H1 (cell line): ENCODE data around the gene DUSP10. TPM values are rescaled to one million over a fixed set of nuclear protein-coding genes. Genes with fewer than 3 reads are reported as not detected.

ENCODE experiments used
- BCL11A ChIP-seq, 2 experiments: IDR thresholded peaks; one replicate each; pipeline ENCODE4 v1.6.1; 2011; ENCODE audit warnings: low read depth in 2 of 2, low read length in 2 of 2, mild to moderate bottlenecking in 2 of 2
- CBX8 ChIP-seq: fragments of 300-800, 300-1000 bp; sonication (generic); IDR thresholded peaks from 2 replicates; pipeline ENCODE4 v1.7.1; 2016; ENCODE audit warnings: low read depth, low read length, borderline replicate concordance
- GTF2F1 ChIP-seq: IDR thresholded peaks from 2 replicates; pipeline ENCODE4 v1.6.1; 2012; ENCODE audit warnings: low read depth, low read length, improper control_type of control experiment, borderline replicate concordance
- RBBP5 ChIP-seq: IDR thresholded peaks from 2 replicates; pipeline ENCODE4 v1.7.1; 2012; ENCODE audit warnings: low read depth, mild to moderate bottlenecking, inconsistent platforms, low read length, moderate library complexity, borderline replicate concordance
- RFX5 ChIP-seq: IDR thresholded peaks from 2 replicates; pipeline ENCODE4 v1.6.1; 2011; ENCODE audit warnings: low read depth, low read length, improper control_type of control experiment, borderline replicate concordance
- ZNF274 ChIP-seq: IDR thresholded peaks from 2 replicates; pipeline ENCODE4 v1.7.0; 2012; ENCODE audit warnings: low read length, borderline replicate concordance; ENCODE audit errors: extremely low read depth
- polyA plus RNA-seq, 7 experiments: library from polyadenylated mRNA; depleted of rRNA in 3 of 7; stranded (reverse) in 5 of 7; unstranded in 2 of 7; fragments of >200 nt in 5 of 7; fragments of 200-250 nt in 2 of 7; gene quantifications; 1 replicate in 5 of 7; 2 replicates in 1 of 7; 4 replicates in 1 of 7; pipeline versions ENCODE4 v1.2.1 to v1.2.3, GENCODE V29; 2011 to 2013; ENCODE audit warnings: missing spikeins in 2 of 7, mixed read lengths in 2 of 7
- total RNA-seq: library from RNA; stranded (reverse); fragmentation: NEBNext Ultra II Directional; extraction: Animal tissue kit (Norgen Biotek cat#: 25700); gene quantifications from 2 replicates; pipeline ENCODE4 v1.2.1, GENCODE V29; 2021

Gene DUSP10
- total and polyA plus RNA-seq, 2 of the 8 experiments (the other 6 are each of a cell fraction or from before 2014, with no cell fraction given), result 1.2 TPM

DNA sequence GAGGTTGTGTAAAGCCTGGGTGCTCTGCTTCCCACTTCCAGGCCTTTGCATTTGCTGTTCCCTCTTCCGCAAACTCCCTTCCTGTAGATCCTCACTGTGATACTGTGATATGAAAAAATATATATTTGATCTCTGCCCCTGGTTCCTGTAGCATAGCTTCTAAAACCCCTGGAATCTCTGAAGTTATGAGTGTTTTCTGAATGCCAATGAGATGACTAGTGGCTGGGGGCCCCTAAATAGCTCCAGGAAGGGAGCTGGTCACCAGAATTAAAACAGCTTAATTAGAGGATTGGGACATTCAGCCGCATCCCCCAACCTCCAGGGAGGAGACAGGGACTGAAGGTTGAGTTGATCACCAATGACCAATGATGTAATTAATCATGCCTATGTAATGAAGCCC, 21.9 kb downstream of the DUSP10 start (continued):
- TF ChIP-seq RBBP5 (no peak), GTF2F1 (no peak), BCL11A (IDR thresholded peaks at IDR 0.05; ENCODE audit: low read depth in 2 of 2, low read length in 2 of 2) (no peak), RFX5 (no peak), CBX8 (no peak), ZNF274 (no peak)
- TF ChIP-seq, all 59 proteins: peak for 0
